B cell (primary cell): ENCODE measurements around the gene CALY. TPM values are rescaled to one million over a fixed set of nuclear protein-coding genes. Genes with fewer than 3 reads are reported as not detected.

ENCODE experiments used
- ATAC-seq: fragments of 200-7000 bp; cut with Tn5 transposase; one replicate; pipeline ENCODE4 v1.10.0; 2021; ENCODE audit warnings: low read depth, mild to moderate bottlenecking, moderate number of reproducible peaks, moderate library complexity
- CTCF ChIA-PET: fragments of 350-600 bp; sonication (Branson Sonifier 250); formaldehyde crosslinking; loops from one replicate; lab custom pipeline; 2021; ENCODE audit warnings: antibody characterized with exemption, inconsistent platforms; lab: Charles Lee
- POLR2A ChIA-PET: fragments of 350-600 bp; sonication (Branson Sonifier 250); formaldehyde crosslinking; loops from one replicate; lab custom pipeline; 2021; ENCODE audit warnings: antibody characterized with exemption; lab: Charles Lee
- DNase-seq: peaks from one replicate; pipeline ENCODE4 v3.0.0; 2013
- H2AFZ ChIP-seq: 2 replicates; pipeline ENCODE4 v1.6.1; 2012; ENCODE audit warnings: mild to moderate bottlenecking, low read depth, low read length; ENCODE audit not compliant: insufficient read depth, poor library complexity, severe bottlenecking
- H3K27ac ChIP-seq, 2 donors: 1 replicate in 1 of 2; 2 replicates in 1 of 2; pipeline ENCODE4 v1.5.1; 2012 to 2013; ENCODE audit warnings: low read length in 2 of 2, mild to moderate bottlenecking in 2 of 2, moderate library complexity in 1 of 2
- H3K27me3 ChIP-seq, 4 experiments: fragments of 200-600 bp in 1 of 4; sonication (generic) in 1 of 4; replicated peaks in 1 of 4; 1 replicate in 2 of 4; 2 replicates in 2 of 4; pipeline versions ENCODE4 v1.6.1 to v1.7.0; 2013 to 2016; ENCODE audit warnings: low read length in 3 of 4, mild to moderate bottlenecking in 2 of 4, mixed read lengths in 1 of 4, moderate library complexity in 1 of 4; ENCODE audit not compliant: insufficient read depth in 4 of 4, control insufficient read depth in 3 of 4; ENCODE audit errors: control extremely low read depth in 1 of 4
- H3K36me3 ChIP-seq, 2 experiments: replicated peaks in 1 of 2; 1 replicate in 1 of 2; 2 replicates in 1 of 2; pipeline versions ENCODE4 v1.6.1 to v1.7.1; 2013; ENCODE audit warnings: low read length in 1 of 2; ENCODE audit not compliant: insufficient read depth in 2 of 2, control insufficient read depth in 1 of 2; ENCODE audit errors: control extremely low read depth in 1 of 2, extremely low read depth in 1 of 2
- H3K4me1 ChIP-seq, 2 donors: fragments of 200-600 bp in 1 of 2; sonication (generic) in 1 of 2; 1 replicate in 1 of 2; 2 replicates in 1 of 2; pipeline versions ENCODE4 v1.5.1 to v1.6.1; 2013 to 2017; ENCODE audit warnings: low read length in 2 of 2; ENCODE audit not compliant: control insufficient read depth in 2 of 2, insufficient read depth in 2 of 2
- H3K4me2 ChIP-seq: replicated peaks from 2 replicates; pipeline ENCODE3; 2012; ENCODE audit warnings: mild to moderate bottlenecking, low read depth, low read length; ENCODE audit not compliant: poor library complexity, severe bottlenecking
- H3K4me3 ChIP-seq, 5 experiments: fragments of 200-600 bp in 1 of 5; sonication (generic) in 1 of 5; 1 replicate in 3 of 5; 2 replicates in 2 of 5; pipeline versions ENCODE4 v1.5.1 to v1.7.0; 2011 to 2016; ENCODE audit warnings: low read length in 4 of 5, mild to moderate bottlenecking in 4 of 5, low read depth in 2 of 5, control low read depth in 1 of 5, moderate library complexity in 1 of 5; ENCODE audit not compliant: insufficient read depth in 1 of 5; ENCODE audit errors: control extremely low read depth in 1 of 5, extremely low read depth in 1 of 5
- H3K79me2 ChIP-seq: fragments of 200-600 bp; sonication (generic); one replicate; pipeline ENCODE4 v1.6.0; 2016; ENCODE audit warnings: low read length; ENCODE audit not compliant: control insufficient read depth, insufficient read depth
- H3K9ac ChIP-seq: fragments of 200-600 bp; sonication (generic); 2 replicates; pipeline ENCODE4 v1.6.1; 2017; ENCODE audit warnings: mild to moderate bottlenecking, low read length, moderate library complexity
- H3K9me3 ChIP-seq, 3 donors: one replicate each; pipeline versions ENCODE4 v1.6.1 to v1.7.1; 2013; ENCODE audit warnings: low read length in 2 of 3; ENCODE audit not compliant: control insufficient read depth in 2 of 3, insufficient read depth in 1 of 3; ENCODE audit errors: control extremely low read depth in 1 of 3
- H4K20me1 ChIP-seq: 2 replicates; pipeline ENCODE4 v1.6.0; 2012; ENCODE audit warnings: mild to moderate bottlenecking, low read length; ENCODE audit not compliant: insufficient read depth, control insufficient read depth, poor library complexity, severe bottlenecking
- H3K27ac Mint-ChIP-seq: one replicate; pipeline ENCODE4 v1.8.0; 2021; ENCODE audit warnings: mixed read lengths
- H3K27me3 Mint-ChIP-seq: one replicate; pipeline ENCODE4 v1.8.0; 2021; ENCODE audit warnings: mixed read lengths
- H3K4me1 Mint-ChIP-seq: one replicate; pipeline ENCODE4 v1.8.0; 2021; ENCODE audit warnings: mixed read lengths
- H3K4me3 Mint-ChIP-seq: one replicate; pipeline ENCODE4 v1.8.0; 2021; ENCODE audit warnings: mixed read lengths
- H3K9me3 Mint-ChIP-seq: one replicate; pipeline ENCODE4 v1.8.0; 2022; ENCODE audit warnings: mixed read lengths; ENCODE audit not compliant: insufficient read depth
- CTCF ChIP-seq: fragments of 200-600 bp; IDR thresholded peaks from one replicate; pipeline ENCODE4 v1.8.0; 2022; ENCODE audit warnings: antibody characterized with exemption, mild to moderate bottlenecking
- EZH2 ChIP-seq: IDR thresholded peaks from 2 replicates; pipeline ENCODE4 v1.6.1; 2012; ENCODE audit warnings: borderline replicate concordance, low read depth, mild to moderate bottlenecking, moderate library complexity, low read length; ENCODE audit not compliant: insufficient read depth, poor library complexity, severe bottlenecking
- WGBS: methylation state at CpG from one replicate; pipeline ENCODE4 v1.1.5; 2013; ENCODE audit warnings: missing lambda C conversion rate; ENCODE audit not compliant: insufficient coverage; 5-methylcytosine and 5-hydroxymethylcytosine counted together
- intact Hi-C: fragments of 100-400 bp; cut with micrococcal nuclease; formaldehyde crosslinking; loops from one replicate; pipeline ENCODE4 v1.10.0; 2022
- polyA plus RNA-seq: library from polyadenylated mRNA; depleted of rRNA; stranded (reverse); fragments of >200 nt; gene quantifications from 2 replicates; pipeline ENCODE4 v1.2.3, GENCODE V29; 2012
- total RNA-seq, 2 donors: library from RNA; stranded (reverse); fragments of 120-200 nt in 1 of 2; gene quantifications; 1 replicate in 1 of 2; 2 replicates in 1 of 2; pipeline versions ENCODE4 v1.2.3 to v1.2.4, GENCODE V29; 2013 to 2022

The CALY gene
- total and polyA plus RNA-seq, 2 donors (not counting 1 experiment from before 2014, with no cell fraction given) = 0.21 TPM; not detected in 1

DNA sequence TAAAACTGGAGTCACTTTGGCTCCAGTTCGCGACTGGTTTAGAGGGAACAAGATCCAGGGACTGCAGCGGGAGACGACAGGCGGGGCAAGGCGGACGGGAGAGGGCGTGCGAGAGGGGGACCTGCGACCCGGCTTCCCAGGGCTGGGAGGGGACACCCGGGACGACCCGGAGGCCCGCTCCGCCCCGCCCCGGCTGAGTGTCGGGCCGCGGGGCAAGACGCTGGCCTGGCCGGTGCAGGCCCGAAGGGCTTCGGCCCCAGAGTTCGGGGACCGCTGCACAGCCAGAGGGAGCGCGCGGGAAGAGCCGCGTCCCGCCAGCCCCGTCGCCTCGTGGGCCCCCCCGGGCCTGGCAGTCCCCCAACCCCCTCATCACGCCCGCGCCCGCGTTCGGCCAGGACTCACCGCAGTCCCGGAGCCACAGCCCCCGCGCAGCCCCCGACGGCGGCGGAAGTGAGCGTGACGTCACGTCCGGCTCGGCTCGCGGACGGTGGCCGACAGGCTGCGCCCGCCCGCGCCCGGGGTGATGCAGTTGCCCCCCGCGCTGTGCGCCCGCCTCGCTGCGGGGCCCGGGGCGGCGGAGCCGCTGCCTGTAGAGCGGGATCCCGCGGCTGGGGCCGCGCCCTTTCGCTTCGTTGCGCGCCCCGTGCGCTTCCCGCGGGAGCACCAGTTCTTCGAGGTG is 28.1 kb downstream of the CALY start, which contains the start of the genes TUBGCP2 and ZNF511:
Gene TUBGCP2 (minus strand): TSS at position 452 of the 679 bp plus-strand sequence. CDS start 5,931 bp downstream, outside the sequence.
Gene ZNF511 (plus strand): TSS at position 494 of the 679 bp plus-strand sequence. CDS start 30 bp downstream, at position 524.
- H3K9me3 Mint-ChIP-seq = no peaks in the 10 kb centered on the region
- CTCF ChIA-PET = interaction anchor here (1.0 to 3.4 kb wide), 12 partner anchors 21 to 393 kb away, joined by 3 to 21 read pairs (median 4); no protein-coding TSS in a partner anchor
- peak; percentile 64 for ATAC-seq
- Histone ChIP-seq H3K4me1 (peaks cover 21 to 36% of the 10 kb centered on the region in 2 donors), H3K79me2 (peaks cover 51% of the 10 kb centered on the region), H3K9ac (peak within 1 kb of the TSS; percentile 86), H4K20me1 (peaks cover 38% of the 10 kb centered on the region), H3K9me3 (peaks cover 0 to 3% (median 0%) of the 10 kb centered on the region in 3 donors), H3K27ac (peak within 1 kb of the TSS; percentile 96 to 97), H3K4me2 (peak within 1 kb of the TSS; percentile 86), H3K27me3 (no peaks in the 10 kb centered on the region), H3K4me3 (peak within 1 kb of the TSS; percentile 73 to 94 (median 91)), H3K36me3 (peaks cover 0 to 34% of the 10 kb centered on the region in 2 experiments), H2AFZ (peak within 1 kb of the TSS; percentile 83)
- H3K4me1 Mint-ChIP-seq = peaks cover 36% of the 10 kb centered on the region
- DNase-seq = peak; percentile 96
- TF ChIP-seq EZH2 (no peak), CTCF (no peak)
- 0% methylated on average over 89 of the region's 89 CpGs for WGBS
- H3K27me3 Mint-ChIP-seq = no peaks in the 10 kb centered on the region
- POLR2A ChIA-PET = interaction anchor here (2.5 kb wide), 1 partner anchor 33 kb away, joined by 12 read pairs; the partner anchor contains the start of gene ADAM8
- H3K27ac Mint-ChIP-seq = peak within 1 kb of the TSS; percentile 99
- intact Hi-C loops = loop anchor here (1.0 to 5.0 kb wide), 7 partner anchors 33 to 771 kb away; partner anchors contain the start of genes ECHS1, FUOM, INPP5A and MTG1
- peak within 1 kb of the TSS; percentile 98 for H3K4me3 Mint-ChIP-seq
